ENCODE measurements around the gene STRAP.

GRCh38 chr12:15919418-15919817 is 37.2 kb downstream of the STRAP start:
- no peak for TF ChIP-seq CTCF (IDR thresholded peaks at IDR 0.05)
- TF ChIP-seq POLR2A (IDR thresholded peaks at IDR 0.05): no peak
